K562 (cell line): ENCODE measurements around the gene EXTL1. TPM values are rescaled to one million over a fixed set of nuclear protein-coding genes. Genes with fewer than 3 reads are reported as not detected.

ENCODE experiments used
- AFF4 ChIP-seq: sonication (generic); formaldehyde crosslinking; IDR thresholded peaks from 2 replicates; pipeline ENCODE4 v1.8.0; 2023; ENCODE audit warnings: mild to moderate bottlenecking, missing genetic modification reagents
- DPF2 ChIP-seq: fragments of 450-650 bp; IDR thresholded peaks from 2 replicates; pipeline ENCODE4 v1.6.1; 2016
- FOXA3 ChIP-seq, 2 experiments: fragments of 450-650 bp in 1 of 2; sonication (generic) in 1 of 2; formaldehyde crosslinking; IDR thresholded peaks in 1 of 2; conservative IDR thresholded peaks in 1 of 2; 2 replicates each; pipeline versions ENCODE4 v1.4.0 to v1.8.0; 2020 to 2022; ENCODE audit warnings: mild to moderate bottlenecking in 2 of 2, missing genetic modification reagents in 1 of 2
- NR2C2 ChIP-seq, 2 experiments: fragments of 200-800 bp in 1 of 2; sonication (Bioruptor generic) in 1 of 2; sonication (generic) in 1 of 2; formaldehyde crosslinking in 1 of 2; IDR thresholded peaks; 2 replicates each; pipeline versions ENCODE4 v1.6.1 to v1.8.0; 2016 to 2022; ENCODE audit warnings: mild to moderate bottlenecking in 1 of 2, missing compliant biosample characterization in 1 of 2, missing genetic modification characterization in 1 of 2, missing genetic modification reagents in 1 of 2
- PBX2 ChIP-seq, 2 experiments: IDR thresholded peaks in 1 of 2; conservative IDR thresholded peaks in 1 of 2; 2 replicates each; pipeline ENCODE4 v1.6.1; 2016; ENCODE audit warnings: low read depth in 2 of 2, mild to moderate bottlenecking in 1 of 2, missing compliant biosample characterization in 1 of 2, missing genetic modification characterization in 1 of 2, moderate library complexity in 1 of 2
- SMARCA4 ChIP-seq: fragments of 450-650 bp; IDR thresholded peaks from 2 replicates; pipeline ENCODE4 v1.6.1; 2016
- SMARCE1 ChIP-seq: fragments of 450-650 bp; IDR thresholded peaks from 2 replicates; pipeline ENCODE4 v1.7.1; 2016; ENCODE audit warnings: mild to moderate bottlenecking
- polyA plus RNA-seq, 8 experiments: library from polyadenylated mRNA; depleted of rRNA in 4 of 8; stranded (reverse) in 5 of 8; unstranded in 3 of 8; fragments of >200 nt; fragmentation: Nextera tagmentation in 2 of 8; fragmentation: Illumina TruSeq in 1 of 8; extraction: Ambion mirVana in 2 of 8; extraction: Trizol in 1 of 8; gene quantifications; 2 replicates each; pipeline versions ENCODE4 v1.2.1 to v1.2.3, GENCODE V29; 2011 to 2014; ENCODE audit warnings: inconsistent platforms in 1 of 8, missing spikeins in 1 of 8
- total RNA-seq, 7 experiments: library from RNA; depleted of rRNA in 6 of 7; stranded (reverse); fragments of >200 nt in 6 of 7; fragmentation: Illumina TruSeq in 2 of 7; extraction: Trizol in 2 of 7; gene quantifications; 2 replicates each; pipeline versions ENCODE4 v1.2.1 to v1.2.3, GENCODE V29; 2011 to 2021; ENCODE audit warnings: low replicate concordance in 1 of 7

The EXTL1 gene
- total and polyA plus RNA-seq, 9 of the 15 experiments (the other 6 are each of a cell fraction or from before 2014, with no cell fraction given) = 0.04 to 0.23 (median 0.08) TPM; not detected in 3

GRCh38 chr1:26015358-26015757, 6.2 kb upstream of the EXTL1 start (continued):
- TF ChIP-seq PBX2 (CRISPR knock-in tag; IDR thresholded peaks at IDR 0.05; ENCODE audit: low read depth) = no peak
- 0 out of 2 replicates have a peak, but pooled peaks have one; percentile 17 for TF ChIP-seq PBX2 (tag; conservative IDR thresholded peaks at IDR 0.05; ENCODE audit: low read depth)
- TF ChIP-seq SMARCE1 = peak; percentile 51; the same call in 1 of the 2 replicates
- TF ChIP-seq NR2C2 (CRISPR knock-in tag; IDR thresholded peaks at IDR 0.05) = no peak
- peak; percentile 73 for TF ChIP-seq NR2C2 (tag; IDR thresholded peaks at IDR 0.05)
- 0 out of 4 replicates have a peak, but pooled peaks of 1 of the 2 experiments have one; percentile 32 for TF ChIP-seq FOXA3 (CRISPR knock-in tag; conservative IDR thresholded peaks at IDR 0.05 in 1 of 2, IDR thresholded peaks at IDR 0.05 in 1 of 2)
- peak; percentile 18; the same call in 1 of the 2 replicates for TF ChIP-seq SMARCA4
- TF ChIP-seq DPF2 = peak; percentile 39; the same call in 1 of the 2 replicates
- no peak for TF ChIP-seq AFF4 (CRISPR knock-in tag)
- TF ChIP-seq, all 486 proteins: peak for 13
